B cell (primary cell): ENCODE data around the gene NTRK2. TPM values are rescaled to one million over a fixed set of nuclear protein-coding genes. Genes with fewer than 3 reads are reported as not detected.

Experiments
- ATAC-seq: fragments of 200-7000 bp; cut with Tn5 transposase; one replicate; pipeline ENCODE4 v1.10.0; 2021; ENCODE audit warnings: low read depth, mild to moderate bottlenecking, moderate number of reproducible peaks, moderate library complexity
- CTCF ChIA-PET: fragments of 350-600 bp; sonication (Branson Sonifier 250); formaldehyde crosslinking; loops from one replicate; lab custom pipeline; 2021; ENCODE audit warnings: antibody characterized with exemption, inconsistent platforms; lab: Charles Lee
- POLR2A ChIA-PET: fragments of 350-600 bp; sonication (Branson Sonifier 250); formaldehyde crosslinking; loops from one replicate; lab custom pipeline; 2021; ENCODE audit warnings: antibody characterized with exemption; lab: Charles Lee
- DNase-seq: peaks from one replicate; pipeline ENCODE4 v3.0.0; 2013
- H2AFZ ChIP-seq: 2 replicates; pipeline ENCODE4 v1.6.1; 2012; ENCODE audit warnings: mild to moderate bottlenecking, low read depth, low read length; ENCODE audit not compliant: insufficient read depth, poor library complexity, severe bottlenecking
- H3K27ac ChIP-seq, 2 donors: 1 replicate in 1 of 2; 2 replicates in 1 of 2; pipeline ENCODE4 v1.5.1; 2012 to 2013; ENCODE audit warnings: low read length in 2 of 2, mild to moderate bottlenecking in 2 of 2, moderate library complexity in 1 of 2
- H3K27me3 ChIP-seq, 4 experiments: fragments of 200-600 bp in 1 of 4; sonication (generic) in 1 of 4; replicated peaks in 1 of 4; 1 replicate in 2 of 4; 2 replicates in 2 of 4; pipeline versions ENCODE4 v1.6.1 to v1.7.0; 2013 to 2016; ENCODE audit warnings: low read length in 3 of 4, mild to moderate bottlenecking in 2 of 4, mixed read lengths in 1 of 4, moderate library complexity in 1 of 4; ENCODE audit not compliant: insufficient read depth in 4 of 4, control insufficient read depth in 3 of 4; ENCODE audit errors: control extremely low read depth in 1 of 4
- H3K36me3 ChIP-seq, 2 experiments: replicated peaks in 1 of 2; 1 replicate in 1 of 2; 2 replicates in 1 of 2; pipeline versions ENCODE4 v1.6.1 to v1.7.1; 2013; ENCODE audit warnings: low read length in 1 of 2; ENCODE audit not compliant: insufficient read depth in 2 of 2, control insufficient read depth in 1 of 2; ENCODE audit errors: control extremely low read depth in 1 of 2, extremely low read depth in 1 of 2
- H3K4me1 ChIP-seq, 2 donors: fragments of 200-600 bp in 1 of 2; sonication (generic) in 1 of 2; 1 replicate in 1 of 2; 2 replicates in 1 of 2; pipeline versions ENCODE4 v1.5.1 to v1.6.1; 2013 to 2017; ENCODE audit warnings: low read length in 2 of 2; ENCODE audit not compliant: control insufficient read depth in 2 of 2, insufficient read depth in 2 of 2
- H3K4me2 ChIP-seq: replicated peaks from 2 replicates; pipeline ENCODE3; 2012; ENCODE audit warnings: mild to moderate bottlenecking, low read depth, low read length; ENCODE audit not compliant: poor library complexity, severe bottlenecking
- H3K4me3 ChIP-seq, 5 experiments: fragments of 200-600 bp in 1 of 5; sonication (generic) in 1 of 5; 1 replicate in 3 of 5; 2 replicates in 2 of 5; pipeline versions ENCODE4 v1.5.1 to v1.7.0; 2011 to 2016; ENCODE audit warnings: low read length in 4 of 5, mild to moderate bottlenecking in 4 of 5, low read depth in 2 of 5, control low read depth in 1 of 5, moderate library complexity in 1 of 5; ENCODE audit not compliant: insufficient read depth in 1 of 5; ENCODE audit errors: control extremely low read depth in 1 of 5, extremely low read depth in 1 of 5
- H3K79me2 ChIP-seq: fragments of 200-600 bp; sonication (generic); one replicate; pipeline ENCODE4 v1.6.0; 2016; ENCODE audit warnings: low read length; ENCODE audit not compliant: control insufficient read depth, insufficient read depth
- H3K9ac ChIP-seq: fragments of 200-600 bp; sonication (generic); 2 replicates; pipeline ENCODE4 v1.6.1; 2017; ENCODE audit warnings: mild to moderate bottlenecking, low read length, moderate library complexity
- H3K9me3 ChIP-seq, 3 donors: one replicate each; pipeline versions ENCODE4 v1.6.1 to v1.7.1; 2013; ENCODE audit warnings: low read length in 2 of 3; ENCODE audit not compliant: control insufficient read depth in 2 of 3, insufficient read depth in 1 of 3; ENCODE audit errors: control extremely low read depth in 1 of 3
- H4K20me1 ChIP-seq: 2 replicates; pipeline ENCODE4 v1.6.0; 2012; ENCODE audit warnings: mild to moderate bottlenecking, low read length; ENCODE audit not compliant: insufficient read depth, control insufficient read depth, poor library complexity, severe bottlenecking
- H3K27ac Mint-ChIP-seq: one replicate; pipeline ENCODE4 v1.8.0; 2021; ENCODE audit warnings: mixed read lengths
- H3K27me3 Mint-ChIP-seq: one replicate; pipeline ENCODE4 v1.8.0; 2021; ENCODE audit warnings: mixed read lengths
- H3K4me1 Mint-ChIP-seq: one replicate; pipeline ENCODE4 v1.8.0; 2021; ENCODE audit warnings: mixed read lengths
- H3K4me3 Mint-ChIP-seq: one replicate; pipeline ENCODE4 v1.8.0; 2021; ENCODE audit warnings: mixed read lengths
- H3K9me3 Mint-ChIP-seq: one replicate; pipeline ENCODE4 v1.8.0; 2022; ENCODE audit warnings: mixed read lengths; ENCODE audit not compliant: insufficient read depth
- CTCF ChIP-seq: fragments of 200-600 bp; IDR thresholded peaks from one replicate; pipeline ENCODE4 v1.8.0; 2022; ENCODE audit warnings: antibody characterized with exemption, mild to moderate bottlenecking
- EZH2 ChIP-seq: IDR thresholded peaks from 2 replicates; pipeline ENCODE4 v1.6.1; 2012; ENCODE audit warnings: borderline replicate concordance, low read depth, mild to moderate bottlenecking, moderate library complexity, low read length; ENCODE audit not compliant: insufficient read depth, poor library complexity, severe bottlenecking
- WGBS: methylation state at CpG from one replicate; pipeline ENCODE4 v1.1.5; 2013; ENCODE audit warnings: missing lambda C conversion rate; ENCODE audit not compliant: insufficient coverage; 5-methylcytosine and 5-hydroxymethylcytosine counted together
- intact Hi-C: fragments of 100-400 bp; cut with micrococcal nuclease; formaldehyde crosslinking; loops from one replicate; pipeline ENCODE4 v1.10.0; 2022
- polyA plus RNA-seq: library from polyadenylated mRNA; depleted of rRNA; stranded (reverse); fragments of >200 nt; gene quantifications from 2 replicates; pipeline ENCODE4 v1.2.3, GENCODE V29; 2012
- total RNA-seq, 2 donors: library from RNA; stranded (reverse); fragments of 120-200 nt in 1 of 2; gene quantifications; 1 replicate in 1 of 2; 2 replicates in 1 of 2; pipeline versions ENCODE4 v1.2.3 to v1.2.4, GENCODE V29; 2013 to 2022

NTRK2 gene
- total and polyA plus RNA-seq, 2 donors (not counting 1 experiment from before 2014, with no cell fraction given): 0.03 to 0.10 TPM

GRCh38 chr9:84711398-84711777 is 41.9 kb downstream of the NTRK2 start:
- intact Hi-C loops: no loop called here
- CTCF ChIA-PET: no interaction called here
- H2AFZ ChIP-seq: no peak overlapping the region
- Mint-ChIP-seq H3K4me1 (peaks cover 4% of the 10 kb centered on the region), H3K27ac (no peak overlapping the region), H3K9me3 (no peaks in the 10 kb centered on the region), H3K4me3 (no peak overlapping the region), H3K27me3 (peaks cover 8% of the 10 kb centered on the region)
- no peaks in the 10 kb centered on the region for H4K20me1 ChIP-seq
- H3K27me3 ChIP-seq: no peaks in the 10 kb centered on the region
- H3K79me2 ChIP-seq: no peaks in the 10 kb centered on the region
- TF ChIP-seq CTCF: no peak
- no peak for TF ChIP-seq EZH2
- no peak for ATAC-seq
- H3K27ac ChIP-seq: no peak overlapping the region
- 96% methylated on average over 4 of the region's 7 CpGs for WGBS
- no peak overlapping the region for H3K4me3 ChIP-seq
- POLR2A ChIA-PET: no interaction called here
- H3K4me2 ChIP-seq: no peak overlapping the region
- no peak overlapping the region for H3K9ac ChIP-seq
- H3K36me3 ChIP-seq: no peaks in the 10 kb centered on the region
- peaks cover 3 to 5% of the 10 kb centered on the region in 2 donors for H3K4me1 ChIP-seq
- no peak for DNase-seq
- no peaks in the 10 kb centered on the region for H3K9me3 ChIP-seq

DNA sequence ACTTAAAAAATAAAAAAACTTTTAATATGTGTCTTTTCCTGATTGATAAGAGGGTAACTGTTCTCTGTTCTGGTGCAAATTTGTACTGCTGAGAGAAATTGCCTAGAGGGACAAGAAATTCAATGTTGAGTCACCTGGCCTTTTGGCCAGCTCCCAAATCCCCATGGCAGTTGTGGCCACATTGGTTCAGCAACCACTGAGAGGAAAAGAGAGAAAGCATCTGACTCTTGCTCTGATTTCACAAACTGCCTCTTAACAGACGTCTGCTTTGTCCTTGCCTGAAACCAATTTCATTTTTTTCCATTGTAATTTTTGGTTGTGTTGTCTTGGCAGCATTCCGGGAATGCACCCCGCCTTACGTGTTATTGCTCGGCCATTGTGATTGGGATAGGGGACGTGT is 42.4 kb downstream of the NTRK2 start:
- CTCF ChIA-PET: no interaction called here
- Histone ChIP-seq H2AFZ (no peak overlapping the region), H3K4me3 (no peak overlapping the region), H3K9ac (no peak overlapping the region), H3K36me3 (no peaks in the 10 kb centered on the region), H3K27me3 (no peaks in the 10 kb centered on the region), H3K4me1 (peaks cover 3 to 5% of the 10 kb centered on the region in 2 donors), H3K27ac (no peak overlapping the region), H4K20me1 (no peaks in the 10 kb centered on the region), H3K79me2 (no peaks in the 10 kb centered on the region), H3K4me2 (no peak overlapping the region), H3K9me3 (no peaks in the 10 kb centered on the region)
- ATAC-seq (no peak), DNase-seq (no peak)
- H3K9me3 Mint-ChIP-seq: no peaks in the 10 kb centered on the region
- WGBS: no CpG with 5 or more reads among the region's 6 CpGs
- H3K4me3 Mint-ChIP-seq: no peak overlapping the region
- peaks cover 12% of the 10 kb centered on the region for H3K27me3 Mint-ChIP-seq
- POLR2A ChIA-PET: no interaction called here
- no peak overlapping the region for H3K27ac Mint-ChIP-seq
- peaks cover 4% of the 10 kb centered on the region for H3K4me1 Mint-ChIP-seq
- no peak for TF ChIP-seq EZH2
- intact Hi-C loops: no loop called here
